K562 (cell line): ENCODE data around the gene RC3H2. TPM values are rescaled to one million over a fixed set of nuclear protein-coding genes. Genes with fewer than 3 reads are reported as not detected.

ENCODE experiments used
- BMI1 ChIP-seq: fragments of 150-350 bp; IDR thresholded peaks from 2 replicates; pipeline ENCODE4 v1.6.1; 2014; ENCODE audit warnings: low read length
- CREB1 ChIP-seq, 2 experiments: sonication (generic) in 1 of 2; formaldehyde crosslinking in 1 of 2; IDR thresholded peaks; 2 replicates each; pipeline versions ENCODE4 v1.6.1 to v1.8.0; 2012 to 2022; ENCODE audit warnings: inconsistent platforms in 1 of 2, mild to moderate bottlenecking in 1 of 2, missing genetic modification reagents in 1 of 2, moderate library complexity in 1 of 2
- CREM ChIP-seq: IDR thresholded peaks from 2 replicates; pipeline ENCODE4 v1.6.1; 2014; ENCODE audit warnings: antibody characterized with exemption, low read depth
- GABPB2 ChIP-seq: fragments of 250-450 bp; sonication (Bioruptor Pico); conservative IDR thresholded peaks from 2 replicates; pipeline ENCODE4 v1.5.1; 2021; ENCODE audit warnings: mild to moderate bottlenecking
- HNRNPK ChIP-seq: fragments of 200-400 bp; formaldehyde crosslinking; IDR thresholded peaks from one replicate; pipeline ENCODE4 v1.6.1; 2018; ENCODE audit warnings: mild to moderate bottlenecking, low read depth, low read length; ENCODE audit not compliant: poor library complexity, severe bottlenecking
- LEF1 ChIP-seq: fragments of 450-650 bp; IDR thresholded peaks from 2 replicates; pipeline ENCODE4 v1.6.1; 2016; ENCODE audit warnings: mild to moderate bottlenecking
- MTA1 ChIP-seq: fragments of 450-650 bp; IDR thresholded peaks from 2 replicates; pipeline ENCODE4 v1.6.1; 2017; ENCODE audit warnings: borderline replicate concordance
- POU5F1 ChIP-seq: fragments of 150-350 bp; IDR thresholded peaks from 2 replicates; pipeline ENCODE4 v1.6.1; 2014; ENCODE audit warnings: borderline replicate concordance, low read length, low read depth, mild to moderate bottlenecking; ENCODE audit not compliant: partially characterized antibody
- SETDB1 ChIP-seq: IDR thresholded peaks from one replicate; pipeline ENCODE4 v1.6.1; 2012; ENCODE audit warnings: low read length, control low read depth, inconsistent platforms
- SMARCA4 ChIP-seq: fragments of 450-650 bp; IDR thresholded peaks from 2 replicates; pipeline ENCODE4 v1.6.1; 2016
- SRSF9 ChIP-seq: fragments of 200-400 bp; formaldehyde crosslinking; IDR thresholded peaks from 2 replicates; pipeline ENCODE4 v1.6.1; 2017; ENCODE audit warnings: low read depth, low read length, borderline replicate concordance
- STAT6 ChIP-seq: sonication (generic); formaldehyde crosslinking; IDR thresholded peaks from 2 replicates; pipeline ENCODE4 v1.8.1; 2023; ENCODE audit warnings: mild to moderate bottlenecking, missing genetic modification reagents
- TEAD1 ChIP-seq, 2 experiments: fragments of 450-650 bp in 1 of 2; sonication (generic) in 1 of 2; formaldehyde crosslinking; IDR thresholded peaks; 2 replicates each; pipeline versions ENCODE4 v1.4.0 to v1.8.0; 2020 to 2022; ENCODE audit warnings: mild to moderate bottlenecking in 2 of 2, missing genetic modification reagents in 1 of 2
- USF2 ChIP-seq: sonication (generic); formaldehyde crosslinking; IDR thresholded peaks from 2 replicates; pipeline ENCODE4 v1.5.0; 2020; ENCODE audit warnings: missing genetic modification reagents
- ZNF133 ChIP-seq: fragments of 250-450 bp; sonication (Bioruptor Pico); IDR thresholded peaks from 2 replicates; pipeline ENCODE4 v1.4.0; 2020; ENCODE audit warnings: mild to moderate bottlenecking
- ZNF197 ChIP-seq: fragments of 200-800 bp; sonication (Bioruptor generic); IDR thresholded peaks from 2 replicates; pipeline ENCODE4 v1.6.1; 2016; ENCODE audit warnings: low read depth, missing genetic modification characterization, missing compliant biosample characterization
- ZNF217 ChIP-seq: sonication (generic); formaldehyde crosslinking; IDR thresholded peaks from 2 replicates; pipeline ENCODE4 v1.8.0; 2022; ENCODE audit warnings: mild to moderate bottlenecking, missing genetic modification reagents
- ZNF41 ChIP-seq: fragments of 250-450 bp; sonication (Bioruptor Pico); conservative IDR thresholded peaks from 2 replicates; pipeline ENCODE4 v1.4.0; 2020; ENCODE audit warnings: mild to moderate bottlenecking
- ZNF766 ChIP-seq: fragments of 200-800 bp; sonication (Bioruptor generic); conservative IDR thresholded peaks from 2 replicates; pipeline ENCODE4 v1.6.1; 2016; ENCODE audit warnings: missing genetic modification characterization, missing compliant biosample characterization
- ZSCAN29 ChIP-seq: fragments of 450-650 bp; IDR thresholded peaks from 2 replicates; pipeline ENCODE4 v1.6.1; 2017
- polyA plus RNA-seq, 8 experiments: library from polyadenylated mRNA; depleted of rRNA in 4 of 8; stranded (reverse) in 5 of 8; unstranded in 3 of 8; fragments of >200 nt; fragmentation: Nextera tagmentation in 2 of 8; fragmentation: Illumina TruSeq in 1 of 8; extraction: Ambion mirVana in 2 of 8; extraction: Trizol in 1 of 8; gene quantifications; 2 replicates each; pipeline versions ENCODE4 v1.2.1 to v1.2.3, GENCODE V29; 2011 to 2014; ENCODE audit warnings: inconsistent platforms in 1 of 8, missing spikeins in 1 of 8
- total RNA-seq, 7 experiments: library from RNA; depleted of rRNA in 6 of 7; stranded (reverse); fragments of >200 nt in 6 of 7; fragmentation: Illumina TruSeq in 2 of 7; extraction: Trizol in 2 of 7; gene quantifications; 2 replicates each; pipeline versions ENCODE4 v1.2.1 to v1.2.3, GENCODE V29; 2011 to 2021; ENCODE audit warnings: low replicate concordance in 1 of 7
- TF ChIP-seq, protein P1 (sequence below), 2 experiments: fragments of 450-650 bp; conservative IDR thresholded peaks; 2 replicates each; pipeline ENCODE4 v1.6.1; 2017; ENCODE audit warnings: mild to moderate bottlenecking in 2 of 2, moderate library complexity in 2 of 2
- TF ChIP-seq, protein P2 (sequence below): sonication (generic); formaldehyde crosslinking; IDR thresholded peaks from 2 replicates; pipeline ENCODE4 v1.8.0; 2022; ENCODE audit warnings: missing genetic modification reagents, mild to moderate bottlenecking, borderline replicate concordance

Gene RC3H2
- total and polyA plus RNA-seq, 9 of the 15 experiments (the other 6 are each of a cell fraction or from before 2014, with no cell fraction given) = 5.6 to 35.4 (median 18.6) TPM

GRCh38 chr9:122912964-122913673, 8.0 kb upstream of the RC3H2 start, which contains the start of gene ZBTB6 (continued):
- no peak for TF ChIP-seq STAT6 (CRISPR knock-in tag)
- TF ChIP-seq CREM = peak; percentile 50; the same call in 1 of the 2 replicates
- TF ChIP-seq, protein P1, sequence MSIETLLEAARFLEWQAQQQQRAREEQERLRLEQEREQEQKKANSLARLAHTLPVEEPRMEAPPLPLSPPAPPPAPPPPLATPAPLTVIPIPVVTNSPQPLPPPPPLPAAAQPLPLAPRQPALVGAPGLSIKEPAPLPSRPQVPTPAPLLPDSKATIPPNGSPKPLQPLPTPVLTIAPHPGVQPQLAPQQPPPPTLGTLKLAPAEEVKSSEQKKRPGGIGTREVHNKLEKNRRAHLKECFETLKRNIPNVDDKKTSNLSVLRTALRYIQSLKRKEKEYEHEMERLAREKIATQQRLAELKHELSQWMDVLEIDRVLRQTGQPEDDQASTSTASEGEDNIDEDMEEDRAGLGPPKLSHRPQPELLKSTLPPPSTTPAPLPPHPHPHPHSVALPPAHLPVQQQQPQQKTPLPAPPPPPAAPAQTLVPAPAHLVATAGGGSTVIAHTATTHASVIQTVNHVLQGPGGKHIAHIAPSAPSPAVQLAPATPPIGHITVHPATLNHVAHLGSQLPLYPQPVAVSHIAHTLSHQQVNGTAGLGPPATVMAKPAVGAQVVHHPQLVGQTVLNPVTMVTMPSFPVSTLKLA (conservative IDR thresholded peaks at IDR 0.05) = peak in 1 of 2 experiments; percentile 71; a peak in 2 of 4 replicates
- no peak for TF ChIP-seq MTA1
- no peak for TF ChIP-seq USF2 (CRISPR knock-in tag)
- TF ChIP-seq ZNF197 = no peak
- TF ChIP-seq HNRNPK = no peak
- no peak for TF ChIP-seq POU5F1
- TF ChIP-seq, protein P2, sequence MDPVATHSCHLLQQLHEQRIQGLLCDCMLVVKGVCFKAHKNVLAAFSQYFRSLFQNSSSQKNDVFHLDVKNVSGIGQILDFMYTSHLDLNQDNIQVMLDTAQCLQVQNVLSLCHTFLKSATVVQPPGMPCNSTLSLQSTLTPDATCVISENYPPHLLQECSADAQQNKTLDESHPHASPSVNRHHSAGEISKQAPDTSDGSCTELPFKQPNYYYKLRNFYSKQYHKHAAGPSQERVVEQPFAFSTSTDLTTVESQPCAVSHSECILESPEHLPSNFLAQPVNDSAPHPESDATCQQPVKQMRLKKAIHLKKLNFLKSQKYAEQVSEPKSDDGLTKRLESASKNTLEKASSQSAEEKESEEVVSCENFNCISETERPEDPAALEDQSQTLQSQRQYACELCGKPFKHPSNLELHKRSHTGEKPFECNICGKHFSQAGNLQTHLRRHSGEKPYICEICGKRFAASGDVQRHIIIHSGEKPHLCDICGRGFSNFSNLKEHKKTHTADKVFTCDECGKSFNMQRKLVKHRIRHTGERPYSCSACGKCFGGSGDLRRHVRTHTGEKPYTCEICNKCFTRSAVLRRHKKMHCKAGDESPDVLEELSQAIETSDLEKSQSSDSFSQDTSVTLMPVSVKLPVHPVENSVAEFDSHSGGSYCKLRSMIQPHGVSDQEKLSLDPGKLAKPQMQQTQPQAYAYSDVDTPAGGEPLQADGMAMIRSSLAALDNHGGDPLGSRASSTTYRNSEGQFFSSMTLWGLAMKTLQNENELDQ = no peak
- TF ChIP-seq ZNF766 (CRISPR knock-in tag) = peak; percentile 64; the same call in 1 of the 2 replicates
- no peak for TF ChIP-seq ZNF41 (CRISPR knock-in tag)
- TF ChIP-seq CREB1 (IDR thresholded peaks at IDR 0.05) = no peak; the same call in 1 of the 2 replicates
- no peak for TF ChIP-seq CREB1 (CRISPR knock-in tag; IDR thresholded peaks at IDR 0.05)
- TF ChIP-seq GABPB2 (CRISPR knock-in tag) = no peak
- TF ChIP-seq BMI1 = no peak
- TF ChIP-seq TEAD1 (CRISPR knock-in tag; IDR thresholded peaks at IDR 0.05) = 0 out of 4 replicates have a peak, but pooled peaks of 1 of the 2 experiments have one; percentile 23
- TF ChIP-seq SRSF9 = no peak
- TF ChIP-seq LEF1 = 0 out of 2 replicates have a peak, but pooled peaks have one; percentile 18
- no peak for TF ChIP-seq ZNF133 (CRISPR knock-in tag)
- TF ChIP-seq SETDB1 = no peak
- no peak for TF ChIP-seq ZSCAN29
- TF ChIP-seq SMARCA4 = no peak
- TF ChIP-seq ZNF217 = no peak
